NCI-H82 (cell line): ENCODE measurements around the gene PADI1.

Experiments used
- DNase-seq: peaks from one replicate; lab custom pipeline; 2025; lab: John Stamatoyannopoulos, UW

PADI1 gene

GRCh38 chr1:17181781-17182464 lies 23.0 kb upstream of the PADI1 start:
- no peak for DNase-seq

- DNase-seq, result no peak
Measured at GRCh38 chr1:17183388-17184160, 21.4 kb upstream of the PADI1 start.

- DNase-seq, result no peak
Measured at GRCh38 chr1:17184161-17184665, 20.7 kb upstream of the PADI1 start.

GRCh38 chr1:17184822-17185484 lies 20.0 kb upstream of the PADI1 start:
- DNase-seq, result no peak

GRCh38 chr1:17185485-17185860 lies 19.5 kb upstream of the PADI1 start:
- DNase-seq, result no peak

GRCh38 chr1:17186216-17186909 lies 18.6 kb upstream of the PADI1 start:
- no peak for DNase-seq

GRCh38 chr1:17187051-17187450 lies 17.9 kb upstream of the PADI1 start:
- DNase-seq, result no peak

- no peak for DNase-seq
Measured at GRCh38 chr1:17188217-17188616, 16.7 kb upstream of the PADI1 start.

- no peak for DNase-seq
Measured at GRCh38 chr1:17188889-17189631, 15.9 kb upstream of the PADI1 start.

GRCh38 chr1:17189632-17189990 lies 15.3 kb upstream of the PADI1 start:
- DNase-seq, result no peak

- DNase-seq, result no peak
Measured at GRCh38 chr1:17190010-17190995, 14.6 kb upstream of the PADI1 start.

- DNase-seq, result no peak
Measured at GRCh38 chr1:17191990-17192242, 13.0 kb upstream of the PADI1 start.

- DNase-seq, result no peak
Measured at GRCh38 chr1:17192394-17193221, 12.3 kb upstream of the PADI1 start.

GRCh38 chr1:17193222-17194132 lies 11.5 kb upstream of the PADI1 start:
- no peak for DNase-seq

- DNase-seq, result no peak
Measured at GRCh38 chr1:17194133-17194475, 10.8 kb upstream of the PADI1 start.

GRCh38 chr1:17194615-17195528 lies 10.1 kb upstream of the PADI1 start:
- no peak for DNase-seq

GRCh38 chr1:17195731-17196130 lies 9.2 kb upstream of the PADI1 start:
- no peak for DNase-seq
